GM21381 (cell line): ENCODE measurements around the gene ANXA6.

ENCODE experiments used
- ATAC-seq: cut with Tn5 transposase; IDR thresholded peaks from one replicate; pipeline ENCODE4 v1.9.1; 2021; ENCODE audit warnings: mild to moderate bottlenecking, moderate library complexity; ENCODE audit not compliant: unreplicated experiment

Gene ANXA6

GRCh38 chr5:151068433-151069197, 89.0 kb downstream of the ANXA6 start:
- peak; percentile 66 for ATAC-seq

- no peak for ATAC-seq
These were observed 89.7 kb downstream of the ANXA6 start for GRCh38 chr5:151067632-151068432.

- ATAC-seq, result no peak
These were observed 90.7 kb downstream of the ANXA6 start for GRCh38 chr5:151066920-151067319.

GRCh38 chr5:151065609-151066008, 92.0 kb downstream of the ANXA6 start:
- no peak for ATAC-seq

GRCh38 chr5:151064916-151065499, 92.6 kb downstream of the ANXA6 start:
- ATAC-seq, result no peak

GRCh38 chr5:151063142-151063989, 94.2 kb downstream of the ANXA6 start:
- no peak for ATAC-seq

- ATAC-seq, result no peak
These were observed 95.0 kb downstream of the ANXA6 start for GRCh38 chr5:151062405-151063141.

GRCh38 chr5:151060742-151061141, 96.8 kb downstream of the ANXA6 start:
- ATAC-seq, result no peak

GRCh38 chr5:151058891-151059489, 98.6 kb downstream of the ANXA6 start:
- no peak for ATAC-seq

GRCh38 chr5:151058301-151058700, 99.3 kb downstream of the ANXA6 start:
- no peak for ATAC-seq

- no peak for ATAC-seq
These were observed 100.9 kb downstream of the ANXA6 start for GRCh38 chr5:151056379-151057325.

GRCh38 chr5:151055336-151055735, 102.2 kb downstream of the ANXA6 start:
- ATAC-seq, result no peak

GRCh38 chr5:151054709-151055108, 102.9 kb downstream of the ANXA6 start:
- no peak for ATAC-seq

GRCh38 chr5:151053796-151054462, 103.7 kb downstream of the ANXA6 start:
- ATAC-seq, result no peak

GRCh38 chr5:151052836-151053235, 104.7 kb downstream of the ANXA6 start:
- ATAC-seq, result no peak

- peak; percentile 15 for ATAC-seq
These were observed 105.5 kb downstream of the ANXA6 start for GRCh38 chr5:151051931-151052608.

- peak; percentile 71 for ATAC-seq
These were observed 106.3 kb downstream of the ANXA6 start for GRCh38 chr5:151051066-151051930.
